CD14-positive monocyte (primary cell): ENCODE measurements around the gene PPP1CB. TPM values are rescaled to one million over a fixed set of nuclear protein-coding genes. Genes with fewer than 3 reads are reported as not detected.

ENCODE experiments used
- DNase-seq, 3 donors: peaks; one replicate each; pipeline ENCODE4 v3.0.0-alpha.2; 2011 to 2022
- H2AFZ ChIP-seq: 2 replicates; pipeline ENCODE4 v1.6.0; 2012; ENCODE audit warnings: mild to moderate bottlenecking, low read depth, low read length, inconsistent platforms; ENCODE audit not compliant: insufficient read depth, poor library complexity, severe bottlenecking
- H3K27ac ChIP-seq, 2 donors: 1 replicate in 1 of 2; 2 replicates in 1 of 2; pipeline ENCODE4 v1.5.1; 2012 to 2013; ENCODE audit warnings: low read length in 2 of 2, control low read depth in 1 of 2, inconsistent platforms in 1 of 2, low read depth in 1 of 2, mild to moderate bottlenecking in 1 of 2
- H3K27me3 ChIP-seq, 2 donors: one replicate each; pipeline versions ENCODE4 v1.6.0 to v1.6.1; 2011 to 2013; ENCODE audit warnings: low read length in 2 of 2; ENCODE audit not compliant: control insufficient read depth in 2 of 2, insufficient read depth in 2 of 2
- H3K36me3 ChIP-seq, 2 donors: replicated peaks in 1 of 2; 1 replicate in 1 of 2; 2 replicates in 1 of 2; pipeline versions ENCODE4 v1.5.1 to v1.6.1; 2012 to 2013; ENCODE audit warnings: low read length in 2 of 2, control low read depth in 1 of 2, inconsistent platforms in 1 of 2, mild to moderate bottlenecking in 1 of 2; ENCODE audit not compliant: insufficient read depth in 2 of 2, control insufficient read depth in 1 of 2
- H3K4me1 ChIP-seq, 2 donors: 1 replicate in 1 of 2; 2 replicates in 1 of 2; pipeline versions ENCODE4 v1.5.1 to v1.6.1; 2012 to 2013; ENCODE audit warnings: low read length in 2 of 2, control low read depth in 1 of 2, inconsistent platforms in 1 of 2, mild to moderate bottlenecking in 1 of 2, moderate library complexity in 1 of 2; ENCODE audit not compliant: insufficient read depth in 2 of 2, control insufficient read depth in 1 of 2
- H3K4me2 ChIP-seq: replicated peaks from 2 replicates; pipeline ENCODE3; 2012; ENCODE audit warnings: low read length, moderate library complexity, mild to moderate bottlenecking; ENCODE audit not compliant: poor library complexity, severe bottlenecking; ENCODE audit errors: extremely low read depth
- H3K4me3 ChIP-seq, 3 experiments: fragments of 200-600 bp in 1 of 3; sonication (generic) in 1 of 3; replicated peaks in 1 of 3; 1 replicate in 2 of 3; 2 replicates in 1 of 3; pipeline ENCODE4 v1.5.1; 2011 to 2013; ENCODE audit warnings: low read length in 3 of 3, mild to moderate bottlenecking in 3 of 3, control low read depth in 2 of 3, low read depth in 2 of 3, inconsistent platforms in 1 of 3, moderate library complexity in 1 of 3
- H3K79me2 ChIP-seq: 2 replicates; pipeline ENCODE4 v1.6.0; 2012; ENCODE audit warnings: mild to moderate bottlenecking, control low read depth, inconsistent platforms, low read length, moderate library complexity; ENCODE audit not compliant: insufficient read depth
- H3K9ac ChIP-seq: 2 replicates; pipeline ENCODE4 v1.6.0; 2017; ENCODE audit warnings: low read length, mild to moderate bottlenecking; ENCODE audit not compliant: insufficient read depth, poor library complexity, severe bottlenecking
- H3K9me3 ChIP-seq, 2 donors: replicated peaks in 1 of 2; 1 replicate in 1 of 2; 2 replicates in 1 of 2; pipeline versions ENCODE4 v1.5.1 to v1.6.1; 2012 to 2013; ENCODE audit warnings: low read length in 2 of 2, control low read depth in 1 of 2; ENCODE audit not compliant: control insufficient read depth in 1 of 2, insufficient read depth in 1 of 2
- H4K20me1 ChIP-seq: 2 replicates; pipeline ENCODE4 v1.6.0; 2012; ENCODE audit warnings: mild to moderate bottlenecking, low read length, control low read depth, moderate library complexity; ENCODE audit not compliant: insufficient read depth
- H3K27ac Mint-ChIP-seq, 7 donors: one replicate each; pipeline ENCODE4 v1.8.0; 2020; ENCODE audit warnings: mild to moderate bottlenecking in 7 of 7, mixed read lengths in 7 of 7, moderate library complexity in 6 of 7, inconsistent platforms in 2 of 7
- H3K27me3 Mint-ChIP-seq, 3 donors: one replicate each; pipeline ENCODE4 v1.8.0; 2021 to 2022; ENCODE audit warnings: low read depth in 3 of 3, mild to moderate bottlenecking in 3 of 3, mixed read lengths in 3 of 3, moderate library complexity in 3 of 3, inconsistent platforms in 1 of 3
- H3K36me3 Mint-ChIP-seq, 2 donors: one replicate each; pipeline ENCODE4 v1.8.0; 2020; ENCODE audit warnings: mixed read lengths in 2 of 2, inconsistent platforms in 1 of 2, mild to moderate bottlenecking in 1 of 2
- H3K4me1 Mint-ChIP-seq: one replicate; pipeline ENCODE4 v1.8.0; 2020; ENCODE audit warnings: mild to moderate bottlenecking, mixed read lengths
- H3K4me3 Mint-ChIP-seq, 2 donors: one replicate each; pipeline ENCODE4 v1.8.0; 2020; ENCODE audit warnings: mild to moderate bottlenecking in 2 of 2, mixed read lengths in 2 of 2, moderate library complexity in 1 of 2
- H3K9me3 Mint-ChIP-seq, 7 donors: one replicate each; pipeline ENCODE4 v1.8.0; 2020 to 2022; ENCODE audit warnings: mixed read lengths in 7 of 7, mild to moderate bottlenecking in 6 of 7, moderate library complexity in 6 of 7, inconsistent platforms in 2 of 7
- CTCF ChIP-seq: fragments of 200-600 bp; IDR thresholded peaks from one replicate; pipeline ENCODE4 v1.8.0; 2022; ENCODE audit warnings: antibody characterized with exemption, mild to moderate bottlenecking
- WGBS: methylation state at CpG from one replicate; pipeline ENCODE4 v1.1.5; 2013; ENCODE audit warnings: missing lambda C conversion rate; ENCODE audit not compliant: insufficient coverage; 5-methylcytosine and 5-hydroxymethylcytosine counted together
- intact Hi-C, 2 donors: fragments of 100-400 bp; cut with micrococcal nuclease; formaldehyde crosslinking; loops; one replicate each; pipeline versions ENCODE4 v1.15.0 to v1.15.1; 2023
- polyA plus RNA-seq, 3 donors: library from polyadenylated mRNA; depleted of rRNA in 1 of 3; unstranded in 2 of 3; stranded (reverse) in 1 of 3; fragments of 300-500 nt in 2 of 3; fragments of >200 nt in 1 of 3; fragmentation: Illumina TruSeq in 2 of 3; gene quantifications; 1 replicate in 2 of 3; 2 replicates in 1 of 3; pipeline ENCODE4 v1.2.3, GENCODE V29; 2012 to 2021

PPP1CB gene
- polyA plus RNA-seq, 3 donors, result 25.3 to 142 (median 69.4) TPM

GRCh38 chr2:28705751-28706440, 45.7 kb upstream of the PPP1CB start:
- Histone ChIP-seq H3K36me3 (no peaks in the 10 kb centered on the region), H2AFZ (no peak overlapping the region), H3K79me2 (no peaks in the 10 kb centered on the region), H3K27me3 (no peaks in the 10 kb centered on the region), H3K9me3 (peaks cover 0 to 12% of the 10 kb centered on the region in 2 donors), H3K4me2 (no peak overlapping the region), H3K9ac (no peak overlapping the region), H4K20me1 (no peaks in the 10 kb centered on the region), H3K4me3 (no peak overlapping the region), H3K4me1 (peaks cover 0 to 11% of the 10 kb centered on the region in 2 donors), H3K27ac (no peak overlapping the region)
- peaks cover 0 to 5% (median 2%) of the 10 kb centered on the region in 3 donors for H3K27me3 Mint-ChIP-seq
- DNase-seq, result no peak
- no peak for TF ChIP-seq CTCF
- H3K9me3 Mint-ChIP-seq, result peaks cover 11 to 21% (median 13%) of the 10 kb centered on the region in 7 donors
- 86% methylated on average over 1 of the region's 4 CpGs for WGBS
- peak overlapping the region in 2 of 7 donors; percentile 38 to 64 for H3K27ac Mint-ChIP-seq
- intact Hi-C loops, result no loop called here
- peaks cover 21% of the 10 kb centered on the region for H3K4me1 Mint-ChIP-seq
- no peak overlapping the region for H3K4me3 Mint-ChIP-seq
- peaks cover 0 to 3% of the 10 kb centered on the region in 2 donors for H3K36me3 Mint-ChIP-seq

- Mint-ChIP-seq H3K27me3 (peaks cover 0 to 5% (median 0%) of the 10 kb centered on the region in 3 donors), H3K9me3 (peaks cover 11 to 21% (median 13%) of the 10 kb centered on the region in 7 donors), H3K36me3 (peaks cover 0 to 3% of the 10 kb centered on the region in 2 donors), H3K27ac (no peak overlapping the region), H3K4me1 (peaks cover 18% of the 10 kb centered on the region), H3K4me3 (no peak overlapping the region)
- Histone ChIP-seq H3K27ac (no peak overlapping the region), H3K4me2 (no peak overlapping the region), H3K27me3 (no peaks in the 10 kb centered on the region), H3K36me3 (no peaks in the 10 kb centered on the region), H3K9me3 (peaks cover 0 to 12% of the 10 kb centered on the region in 2 donors), H3K4me1 (peaks cover 0 to 11% of the 10 kb centered on the region in 2 donors), H4K20me1 (no peaks in the 10 kb centered on the region), H3K79me2 (no peaks in the 10 kb centered on the region), H3K9ac (no peak overlapping the region), H2AFZ (no peak overlapping the region), H3K4me3 (no peak overlapping the region)
- 86% methylated on average over 1 of the region's 1 CpG for WGBS
- intact Hi-C loops, result no loop called here
- TF ChIP-seq CTCF, result no peak
- DNase-seq, result no peak
These were observed 44.0 kb upstream of the PPP1CB start for GRCh38 chr2:28707592-28707991.
